Measurements from ENCODE around the gene EZH2. TPM values are rescaled to one million over a fixed set of nuclear protein-coding genes. Genes with fewer than 3 reads are reported as not detected.

Gene EZH2
- total RNA-seq, 1 donor from 2014 or later = 49.6 TPM

GRCh38 chr7:148901178-148901577 lies 17.1 kb upstream of the EZH2 start:
- no peak for TF ChIP-seq CTCF (conservative IDR thresholded peaks at IDR 0.05)
- Mint-ChIP-seq H3K4me3 (no peak overlapping the region), H3K9me3 (no peaks in the 10 kb centered on the region), H3K4me1 (ENCODE audit: unreplicated experiment) (peaks cover 18% of the 10 kb centered on the region), H3K27me3 (peaks cover 3% of the 10 kb centered on the region), H3K36me3 (no peaks in the 10 kb centered on the region), H3K27ac (no peak overlapping the region)
- no peak for DNase-seq (ENCODE audit: extremely low spot score, unreplicated experiment)

GRCh38 chr7:148898845-148899484 lies 14.9 kb upstream of the EZH2 start:
- no peaks in the 10 kb centered on the region for H3K27me3 Mint-ChIP-seq
- no peak overlapping the region for H3K4me3 Mint-ChIP-seq
- no peak overlapping the region for H3K27ac Mint-ChIP-seq
- H3K9me3 Mint-ChIP-seq = no peaks in the 10 kb centered on the region
- peaks cover 10% of the 10 kb centered on the region for H3K4me1 Mint-ChIP-seq (ENCODE audit: unreplicated experiment)
- no peak for TF ChIP-seq CTCF (conservative IDR thresholded peaks at IDR 0.05)
- no peak for DNase-seq (ENCODE audit: extremely low spot score, unreplicated experiment)
- no peaks in the 10 kb centered on the region for H3K36me3 Mint-ChIP-seq

GRCh38 chr7:148894591-148894990 lies 10.5 kb upstream of the EZH2 start:
- no peak for DNase-seq (ENCODE audit: extremely low spot score, unreplicated experiment)
- Mint-ChIP-seq H3K27ac (no peak overlapping the region), H3K4me3 (no peak overlapping the region), H3K4me1 (ENCODE audit: unreplicated experiment) (peaks cover 10% of the 10 kb centered on the region), H3K9me3 (no peaks in the 10 kb centered on the region), H3K36me3 (no peaks in the 10 kb centered on the region), H3K27me3 (no peaks in the 10 kb centered on the region)
- TF ChIP-seq CTCF (conservative IDR thresholded peaks at IDR 0.05) = no peak

- H3K4me1 Mint-ChIP-seq (ENCODE audit: unreplicated experiment) = peaks cover 6% of the 10 kb centered on the region
- H3K4me3 Mint-ChIP-seq = no peak overlapping the region
- no peaks in the 10 kb centered on the region for H3K9me3 Mint-ChIP-seq
- no peak for DNase-seq (ENCODE audit: extremely low spot score, unreplicated experiment)
- TF ChIP-seq CTCF (conservative IDR thresholded peaks at IDR 0.05) = no peak
- no peaks in the 10 kb centered on the region for H3K27me3 Mint-ChIP-seq
- H3K27ac Mint-ChIP-seq = no peak overlapping the region
- no peaks in the 10 kb centered on the region for H3K36me3 Mint-ChIP-seq
Measured at GRCh38 chr7:148893071-148893470, 9.0 kb upstream of the EZH2 start.

GRCh38 chr7:148888300-148888699 lies 4.2 kb upstream of the EZH2 start:
- Mint-ChIP-seq H3K9me3 (no peaks in the 10 kb centered on the region), H3K27me3 (no peaks in the 10 kb centered on the region), H3K27ac (no peak overlapping the region), H3K4me3 (no peak overlapping the region), H3K4me1 (ENCODE audit: unreplicated experiment) (no peaks in the 10 kb centered on the region), H3K36me3 (no peaks in the 10 kb centered on the region)
- no peak for TF ChIP-seq CTCF (conservative IDR thresholded peaks at IDR 0.05)
- DNase-seq (ENCODE audit: extremely low spot score, unreplicated experiment) = no peak

- TF ChIP-seq CTCF (conservative IDR thresholded peaks at IDR 0.05) = no peak
- no peak overlapping the region for H3K4me3 Mint-ChIP-seq
Measured at GRCh38 chr7:148886844-148887243, 2.8 kb upstream of the EZH2 start.

More at GRCh38 chr7:148886844-148887243, 2.8 kb upstream of the EZH2 start:
- Mint-ChIP-seq H3K9me3 (no peaks in the 10 kb centered on the region), H3K36me3 (no peaks in the 10 kb centered on the region), H3K27ac (no peak overlapping the region), H3K4me1 (ENCODE audit: unreplicated experiment) (no peaks in the 10 kb centered on the region), H3K27me3 (no peaks in the 10 kb centered on the region)
- no peak for DNase-seq (ENCODE audit: extremely low spot score, unreplicated experiment)

All from type B pancreatic cell (in vitro differentiated cells).